Prostate gland (tissue), 2 donors: ENCODE data around the gene STK38. TPM values are rescaled to one million over a fixed set of nuclear protein-coding genes. Genes with fewer than 3 reads are reported as not detected.
"Not testable (repeated sequence)": the region's sequence is repeated elsewhere in the genome, so short reads cannot be mapped to it uniquely, and the experiment has no call there.

Experiments used
- DNase-seq: peaks from one replicate; pipeline ENCODE4 v3.0.0-alpha.2; 2019; ENCODE audit warnings: low spot score
- H3K27ac ChIP-seq, 2 donors: fragments of 200-600 bp; sonication (generic); 2 replicates each; pipeline ENCODE4 v1.5.1; 2017 to 2019
- H3K27me3 ChIP-seq: fragments of 200-600 bp; sonication (generic); replicated peaks from 2 replicates; pipeline ENCODE4 v1.5.1; 2019; ENCODE audit not compliant: insufficient read depth
- H3K36me3 ChIP-seq, 2 donors: fragments of 200-600 bp; sonication (generic); 1 replicate in 1 of 2; 2 replicates in 1 of 2; pipeline versions ENCODE4 v1.5.1 to v1.8.1; 2017 to 2019
- H3K4me1 ChIP-seq: fragments of 200-600 bp; sonication (generic); replicated peaks from 2 replicates; pipeline ENCODE4 v1.5.1; 2019
- H3K4me3 ChIP-seq, 2 donors: fragments of 200-600 bp; sonication (generic); 2 replicates each; pipeline ENCODE4 v1.5.1; 2017 to 2019
- H3K9me3 ChIP-seq: fragments of 200-600 bp; sonication (generic); 2 replicates; pipeline ENCODE4 v1.5.1; 2017
- POLR2A ChIP-seq: fragments of 450-650 bp; IDR thresholded peaks from one replicate; pipeline ENCODE4 v1.6.1; 2016; ENCODE audit warnings: antibody characterized with exemption, mild to moderate bottlenecking
- POLR2AphosphoS5 ChIP-seq: sonication (generic); formaldehyde crosslinking; IDR thresholded peaks from one replicate; pipeline ENCODE4 v1.6.1; 2017; ENCODE audit warnings: antibody characterized with exemption
- WGBS: methylation state at CpG from one replicate; pipeline ENCODE4 v1.1.5; 2018; 5-methylcytosine and 5-hydroxymethylcytosine counted together
- intact Hi-C: fragments of 100-400 bp; cut with DNase I; formaldehyde crosslinking; loops from one replicate; pipeline ENCODE4 v1.14.2; 2022
- total RNA-seq, 2 donors: library from RNA; depleted of rRNA; stranded (reverse); fragments of >200 nt; gene quantifications; one replicate each; pipeline ENCODE4 v1.1.0, GENCODE V29; 2016
- TF ChIP-seq, protein P1 (sequence below), 4 experiments: fragments of 200-600 bp in 2 of 4; fragments of 450-650 bp in 2 of 4; sonication (generic) in 2 of 4; IDR thresholded peaks; 1 replicate in 3 of 4; 2 replicates in 1 of 4; pipeline ENCODE4 v1.5.1; 2016 to 2019; ENCODE audit warnings: antibody characterized with exemption in 4 of 4, mild to moderate bottlenecking in 2 of 4, moderate library complexity in 2 of 4

The STK38 gene
- total RNA-seq, 2 donors from 2014 or later: 16.5 to 17.7 TPM

DNA sequence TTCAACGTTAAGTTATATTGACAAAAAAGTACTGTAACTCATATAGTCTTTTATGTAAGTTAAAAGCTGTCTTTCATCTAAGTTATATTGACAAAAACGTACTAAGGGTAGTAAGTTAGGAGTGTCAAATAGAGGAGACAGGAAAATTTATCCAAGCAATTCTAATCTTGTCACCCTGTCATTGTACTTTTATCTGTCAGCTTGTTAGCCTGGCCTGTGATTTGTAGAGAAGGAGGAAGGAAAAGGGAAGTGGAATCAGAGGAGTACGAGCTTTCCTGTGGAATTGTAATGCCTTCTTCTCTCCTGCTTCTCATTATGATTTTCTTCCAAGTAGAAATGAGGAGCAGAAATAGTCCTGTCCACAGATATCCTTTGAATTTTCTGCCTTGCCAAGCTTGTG, 85.6 kb downstream of the STK38 start:
- no peaks in the 10 kb centered on the region for H3K9me3 ChIP-seq
- TF ChIP-seq POLR2A (no peak), POLR2AphosphoS5 (no peak)
- TF ChIP-seq, protein P1, sequence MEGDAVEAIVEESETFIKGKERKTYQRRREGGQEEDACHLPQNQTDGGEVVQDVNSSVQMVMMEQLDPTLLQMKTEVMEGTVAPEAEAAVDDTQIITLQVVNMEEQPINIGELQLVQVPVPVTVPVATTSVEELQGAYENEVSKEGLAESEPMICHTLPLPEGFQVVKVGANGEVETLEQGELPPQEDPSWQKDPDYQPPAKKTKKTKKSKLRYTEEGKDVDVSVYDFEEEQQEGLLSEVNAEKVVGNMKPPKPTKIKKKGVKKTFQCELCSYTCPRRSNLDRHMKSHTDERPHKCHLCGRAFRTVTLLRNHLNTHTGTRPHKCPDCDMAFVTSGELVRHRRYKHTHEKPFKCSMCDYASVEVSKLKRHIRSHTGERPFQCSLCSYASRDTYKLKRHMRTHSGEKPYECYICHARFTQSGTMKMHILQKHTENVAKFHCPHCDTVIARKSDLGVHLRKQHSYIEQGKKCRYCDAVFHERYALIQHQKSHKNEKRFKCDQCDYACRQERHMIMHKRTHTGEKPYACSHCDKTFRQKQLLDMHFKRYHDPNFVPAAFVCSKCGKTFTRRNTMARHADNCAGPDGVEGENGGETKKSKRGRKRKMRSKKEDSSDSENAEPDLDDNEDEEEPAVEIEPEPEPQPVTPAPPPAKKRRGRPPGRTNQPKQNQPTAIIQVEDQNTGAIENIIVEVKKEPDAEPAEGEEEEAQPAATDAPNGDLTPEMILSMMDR (IDR thresholded peaks at IDR 0.05): no peak
- H3K27me3 ChIP-seq: no peaks in the 10 kb centered on the region
- H3K4me1 ChIP-seq: no peaks in the 10 kb centered on the region
- no peaks in the 10 kb centered on the region for H3K36me3 ChIP-seq
- no peak for DNase-seq
- WGBS: 50% methylated on average over 3 of the region's 3 CpGs
- H3K27ac ChIP-seq: no peak overlapping the region
- H3K4me3 ChIP-seq: no peak overlapping the region
- intact Hi-C loops: no loop called here

- H3K4me1 ChIP-seq: no peaks in the 10 kb centered on the region
- H3K36me3 ChIP-seq: no peaks in the 10 kb centered on the region
- TF ChIP-seq POLR2A (no peak), POLR2AphosphoS5 (no peak)
- TF ChIP-seq, protein P1 (IDR thresholded peaks at IDR 0.05): no peak
Measured at GRCh38 chr6:36460916-36461315, 86.4 kb downstream of the STK38 start.

GRCh38 chr6:36459501-36459900, 87.8 kb downstream of the STK38 start:
- Histone ChIP-seq H3K4me1 (peaks cover 7% of the 10 kb centered on the region), H3K4me3 (no peak overlapping the region), H3K27me3 (no peaks in the 10 kb centered on the region), H3K27ac (no peak overlapping the region), H3K9me3 (no peaks in the 10 kb centered on the region), H3K36me3 (no peaks in the 10 kb centered on the region)
- intact Hi-C loops: no loop called here
- no peak for DNase-seq
- TF ChIP-seq, protein P1 (IDR thresholded peaks at IDR 0.05): no peak
- TF ChIP-seq POLR2AphosphoS5 (no peak), POLR2A (no peak)

More at GRCh38 chr6:36460916-36461315, 86.4 kb downstream of the STK38 start:
- no peak for DNase-seq
- Histone ChIP-seq H3K4me3 (no peak overlapping the region), H3K27me3 (no peaks in the 10 kb centered on the region), H3K27ac (no peak overlapping the region), H3K9me3 (no peaks in the 10 kb centered on the region)
- intact Hi-C loops: no loop called here

DNA sequence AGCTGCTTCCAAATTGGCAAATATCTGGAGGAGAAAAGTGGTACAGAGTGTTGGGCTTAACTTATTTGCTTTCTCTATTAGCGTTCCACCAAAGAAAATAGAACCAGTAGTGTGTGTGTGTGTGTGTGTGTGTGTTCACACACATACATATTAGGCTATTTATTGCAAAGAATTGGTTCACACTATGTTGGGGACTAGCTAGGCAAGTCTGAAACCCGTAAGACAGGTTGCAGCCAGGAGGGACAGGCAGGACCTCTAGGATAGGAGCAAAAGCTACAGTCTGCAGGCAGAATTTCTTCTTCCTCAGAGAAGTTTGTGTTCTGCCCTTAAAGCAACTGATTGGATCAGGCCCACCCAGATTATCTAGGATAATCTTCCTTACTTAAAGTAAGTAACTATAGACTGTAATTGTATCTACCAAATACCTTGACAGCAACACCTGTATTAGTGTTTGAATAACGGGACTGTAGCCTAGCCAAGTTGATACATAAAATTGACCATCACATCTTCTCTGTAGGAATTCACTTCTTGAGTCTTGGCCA, 91.7 kb downstream of the STK38 start:
- intact Hi-C loops: no loop called here
- H3K36me3 ChIP-seq: no peaks in the 10 kb centered on the region
- H3K27ac ChIP-seq: peak overlapping the region in 1 of 2 donors; percentile 44
- 42% methylated on average over 3 of the region's 3 CpGs for WGBS
- H3K4me3 ChIP-seq: no peak overlapping the region
- TF ChIP-seq POLR2A (no peak), POLR2AphosphoS5 (peak; percentile 83)
- TF ChIP-seq, protein P1 (IDR thresholded peaks at IDR 0.05): no peak
- no peaks in the 10 kb centered on the region for H3K27me3 ChIP-seq
- no peaks in the 10 kb centered on the region for H3K9me3 ChIP-seq
- peak; percentile 76 for DNase-seq
- peaks cover 7% of the 10 kb centered on the region for H3K4me1 ChIP-seq

- H3K4me1 ChIP-seq, DNase-seq, H3K4me3 ChIP-seq, H3K9me3 ChIP-seq, H3K36me3 ChIP-seq, H3K27ac ChIP-seq, intact Hi-C loops, H3K27me3 ChIP-seq: not testable (repeated sequence)
- WGBS: 97% methylated on average over 8 of the region's 8 CpGs
Measured at GRCh38 chr6:36452897-36453296, 94.4 kb downstream of the STK38 start.

- H3K27ac ChIP-seq, H3K27me3 ChIP-seq, H3K36me3 ChIP-seq, intact Hi-C loops, H3K4me3 ChIP-seq, H3K4me1 ChIP-seq, DNase-seq, H3K9me3 ChIP-seq: not testable (repeated sequence)
- 96% methylated on average over 10 of the region's 10 CpGs for WGBS
Measured at GRCh38 chr6:36449173-36449572, 98.1 kb downstream of the STK38 start.
